Activated T-cell treated with anti-CD3 and anti-CD28 coated beads, Interleukin-2, amount 50 U/mL, for 4 hours (primary cell): ENCODE data around the gene NBEAL1. TPM values are rescaled to one million over a fixed set of nuclear protein-coding genes. Genes with fewer than 3 reads are reported as not detected.
"Not testable (repeated sequence)": the region's sequence is repeated elsewhere in the genome, so short reads cannot be mapped to it uniquely, and the experiment has no call there.

Experiments used
- ATAC-seq, 2 donors: fragments of 200-7000 bp; cut with Tn5 transposase; one replicate each; pipeline ENCODE4 v1.10.0; 2021
- DNase-seq: peaks from one replicate; pipeline ENCODE4 v3.0.0-alpha.2; 2020
- H3K27me3 Mint-ChIP-seq: one replicate; pipeline ENCODE4 v1.8.0; 2021; ENCODE audit warnings: low read depth, mixed read lengths
- H3K36me3 Mint-ChIP-seq: one replicate; pipeline ENCODE4 v1.8.0; 2022; ENCODE audit warnings: mixed read lengths; ENCODE audit not compliant: insufficient read depth
- H3K4me1 Mint-ChIP-seq: one replicate; pipeline ENCODE4 v1.8.0; 2021; ENCODE audit warnings: low read depth, mixed read lengths
- H3K4me3 Mint-ChIP-seq: one replicate; pipeline ENCODE4 v1.8.0; 2021; ENCODE audit warnings: mild to moderate bottlenecking, moderate library complexity, mixed read lengths
- H3K9me3 Mint-ChIP-seq: one replicate; pipeline ENCODE4 v1.8.0; 2021; ENCODE audit warnings: mixed read lengths
- total RNA-seq, 3 donors: library from RNA; stranded (reverse); gene quantifications; one replicate each; pipeline ENCODE4 v1.2.1, GENCODE V29; 2021

The NBEAL1 gene
- total RNA-seq, 3 donors from 2014 or later = 3.5 to 5.1 (median 5.0) TPM

- no peaks in the 10 kb centered on the region for H3K4me1 Mint-ChIP-seq
- H3K27me3 Mint-ChIP-seq = no peaks in the 10 kb centered on the region
- ATAC-seq = no peak
Observed at GRCh38 chr2:203185864-203186263, 171.2 kb downstream of the NBEAL1 start.

DNA sequence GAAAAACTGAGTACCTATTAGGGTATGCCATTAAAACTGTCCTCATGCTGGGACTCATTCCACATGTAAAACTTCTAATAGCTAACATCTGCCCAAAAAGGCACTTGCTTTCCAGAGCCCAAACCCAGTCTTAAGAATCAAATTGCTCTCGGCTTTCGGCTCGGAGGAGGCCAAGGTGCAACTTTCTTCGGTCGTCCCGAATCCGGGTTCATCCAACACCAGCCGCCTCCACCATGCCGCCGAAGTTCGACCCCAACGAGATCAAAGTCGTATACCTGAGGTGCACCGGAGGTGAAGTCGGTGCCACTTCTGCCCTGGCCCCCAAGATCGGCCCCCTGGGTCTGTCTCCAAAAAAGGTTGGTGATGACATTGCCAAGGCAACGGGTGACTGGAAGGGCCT, 175.9 kb downstream of the NBEAL1 start:
- H3K4me3 Mint-ChIP-seq, ATAC-seq, H3K27me3 Mint-ChIP-seq, H3K4me1 Mint-ChIP-seq, DNase-seq, H3K9me3 Mint-ChIP-seq: not testable (repeated sequence)
- peaks cover 15% of the 10 kb centered on the region for H3K36me3 Mint-ChIP-seq

More at GRCh38 chr2:203185864-203186263, 171.2 kb downstream of the NBEAL1 start:
- no peak for DNase-seq
- Mint-ChIP-seq H3K9me3 (no peaks in the 10 kb centered on the region), H3K36me3 (peaks cover 13% of the 10 kb centered on the region), H3K4me3 (no peak overlapping the region)

DNA sequence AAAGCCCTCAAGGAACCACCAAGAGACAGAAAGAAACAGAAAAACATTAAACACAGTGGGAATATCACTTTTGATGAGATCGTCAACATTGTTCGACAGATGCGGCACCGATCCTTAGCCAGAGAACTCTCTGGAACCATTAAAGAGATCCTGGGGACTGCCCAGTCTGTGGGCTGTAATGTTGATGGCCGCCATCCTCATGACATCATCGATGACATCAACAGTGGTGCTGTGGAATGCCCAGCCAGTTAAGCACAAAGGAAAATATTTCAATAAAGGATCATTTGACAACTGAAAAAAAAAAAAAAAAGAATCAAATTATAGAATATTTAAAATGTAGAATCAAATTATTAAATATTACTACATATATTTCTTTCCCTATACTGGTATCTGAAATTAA, 176.4 kb downstream of the NBEAL1 start:
- ATAC-seq, H3K4me3 Mint-ChIP-seq, H3K9me3 Mint-ChIP-seq, H3K27me3 Mint-ChIP-seq, H3K4me1 Mint-ChIP-seq, DNase-seq: not testable (repeated sequence)
- peaks cover 11% of the 10 kb centered on the region for H3K36me3 Mint-ChIP-seq

- no peaks in the 10 kb centered on the region for H3K4me1 Mint-ChIP-seq
- no peak for ATAC-seq
- no peaks in the 10 kb centered on the region for H3K27me3 Mint-ChIP-seq
- H3K9me3 Mint-ChIP-seq = no peaks in the 10 kb centered on the region
- H3K4me3 Mint-ChIP-seq = no peak overlapping the region
- H3K36me3 Mint-ChIP-seq = peaks cover 11% of the 10 kb centered on the region
- no peak for DNase-seq
Observed at GRCh38 chr2:203191961-203192360, 177.3 kb downstream of the NBEAL1 start.

- peaks cover 8% of the 10 kb centered on the region for H3K36me3 Mint-ChIP-seq
- no peaks in the 10 kb centered on the region for H3K4me1 Mint-ChIP-seq
- no peaks in the 10 kb centered on the region for H3K9me3 Mint-ChIP-seq
- H3K27me3 Mint-ChIP-seq = no peaks in the 10 kb centered on the region
- no peak overlapping the region for H3K4me3 Mint-ChIP-seq
- ATAC-seq (no peak), DNase-seq (no peak)
Observed at GRCh38 chr2:203195331-203196036, 180.8 kb downstream of the NBEAL1 start.

DNA sequence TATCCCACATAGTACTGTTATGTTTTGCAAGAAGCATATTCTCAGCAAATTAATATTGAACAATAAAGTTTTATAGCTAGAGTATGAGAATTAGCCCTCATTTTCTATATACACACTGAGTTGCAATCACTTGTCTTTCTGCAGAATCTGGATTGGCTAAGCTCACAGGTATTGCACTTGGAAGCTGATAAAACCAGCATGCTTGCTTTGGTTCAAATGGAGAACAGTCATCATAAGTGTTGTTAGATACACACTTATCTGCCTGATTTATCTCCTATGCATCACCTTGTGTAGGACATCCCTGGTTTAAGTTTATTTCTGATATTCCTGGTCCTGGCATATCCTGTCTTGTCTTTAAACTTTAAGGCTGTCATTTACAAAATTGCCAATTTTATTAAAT, 186.2 kb downstream of the NBEAL1 start:
- ATAC-seq = no peak
- Mint-ChIP-seq H3K27me3 (no peaks in the 10 kb centered on the region), H3K9me3 (no peaks in the 10 kb centered on the region), H3K4me1 (no peaks in the 10 kb centered on the region), H3K36me3 (peaks cover 5% of the 10 kb centered on the region), H3K4me3 (no peak overlapping the region)
- DNase-seq = no peak

GRCh38 chr2:203201426-203201825, 186.8 kb downstream of the NBEAL1 start:
- H3K4me3 Mint-ChIP-seq = no peak overlapping the region
- H3K4me1 Mint-ChIP-seq = no peaks in the 10 kb centered on the region
- peaks cover 6% of the 10 kb centered on the region for H3K36me3 Mint-ChIP-seq
- ATAC-seq (no peak), DNase-seq (no peak)
- no peaks in the 10 kb centered on the region for H3K9me3 Mint-ChIP-seq
- H3K27me3 Mint-ChIP-seq = no peaks in the 10 kb centered on the region

DNA sequence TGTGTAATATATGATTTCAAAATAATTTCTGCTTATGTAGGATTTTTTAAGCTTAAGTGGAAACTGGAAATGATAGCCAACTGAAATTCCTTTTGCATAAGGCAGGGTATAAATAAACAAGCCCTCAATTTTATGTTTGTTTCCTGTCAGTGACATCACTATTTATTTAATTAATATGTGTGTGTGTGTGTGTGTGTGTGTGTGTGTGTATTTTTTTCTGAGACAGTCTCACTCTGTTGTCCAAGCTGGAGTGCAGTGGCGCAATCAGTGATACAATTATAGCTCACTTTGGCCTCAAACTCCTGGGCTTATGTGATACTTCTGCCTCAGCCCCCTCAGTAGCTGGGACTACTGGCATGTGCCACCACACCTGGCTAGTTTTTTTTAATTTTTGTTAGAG, 194.9 kb downstream of the NBEAL1 start:
- Mint-ChIP-seq H3K4me1 (peaks cover 14% of the 10 kb centered on the region), H3K27me3 (no peaks in the 10 kb centered on the region), H3K9me3 (no peaks in the 10 kb centered on the region), H3K36me3 (peaks cover 13% of the 10 kb centered on the region), H3K4me3 (no peak overlapping the region)
- ATAC-seq (no peak), DNase-seq (no peak)

GRCh38 chr2:203225423-203226039, 210.9 kb downstream of the NBEAL1 start:
- ATAC-seq = peak; percentile 72 to 77
- H3K27me3 Mint-ChIP-seq = no peaks in the 10 kb centered on the region
- no peaks in the 10 kb centered on the region for H3K4me1 Mint-ChIP-seq
- no peak overlapping the region for H3K4me3 Mint-ChIP-seq
- peak; percentile 23 for DNase-seq
- H3K36me3 Mint-ChIP-seq = no peaks in the 10 kb centered on the region
- H3K9me3 Mint-ChIP-seq = no peaks in the 10 kb centered on the region

DNA sequence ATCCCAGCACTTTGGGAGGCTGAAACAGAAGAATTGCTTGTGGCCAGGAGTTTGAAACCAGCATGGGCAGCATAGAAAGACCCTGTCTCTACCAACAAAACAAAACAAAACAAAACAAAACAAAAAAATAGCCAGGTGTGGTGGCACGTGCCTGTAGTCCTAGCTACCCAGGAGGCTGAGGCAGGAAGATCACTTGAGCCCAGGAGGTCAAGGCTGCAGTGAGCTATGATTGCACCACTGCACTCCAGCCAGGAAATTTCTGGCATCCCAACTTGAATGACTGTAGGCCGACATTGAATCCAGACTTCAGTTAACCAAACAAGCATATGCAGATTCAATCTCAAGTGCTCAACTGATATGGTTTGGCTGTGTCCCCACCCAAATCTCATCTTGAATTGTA, 215.0 kb downstream of the NBEAL1 start:
- not testable (repeated sequence) for H3K36me3 Mint-ChIP-seq, H3K27me3 Mint-ChIP-seq, H3K4me3 Mint-ChIP-seq, ATAC-seq, DNase-seq, H3K4me1 Mint-ChIP-seq, H3K9me3 Mint-ChIP-seq

DNA sequence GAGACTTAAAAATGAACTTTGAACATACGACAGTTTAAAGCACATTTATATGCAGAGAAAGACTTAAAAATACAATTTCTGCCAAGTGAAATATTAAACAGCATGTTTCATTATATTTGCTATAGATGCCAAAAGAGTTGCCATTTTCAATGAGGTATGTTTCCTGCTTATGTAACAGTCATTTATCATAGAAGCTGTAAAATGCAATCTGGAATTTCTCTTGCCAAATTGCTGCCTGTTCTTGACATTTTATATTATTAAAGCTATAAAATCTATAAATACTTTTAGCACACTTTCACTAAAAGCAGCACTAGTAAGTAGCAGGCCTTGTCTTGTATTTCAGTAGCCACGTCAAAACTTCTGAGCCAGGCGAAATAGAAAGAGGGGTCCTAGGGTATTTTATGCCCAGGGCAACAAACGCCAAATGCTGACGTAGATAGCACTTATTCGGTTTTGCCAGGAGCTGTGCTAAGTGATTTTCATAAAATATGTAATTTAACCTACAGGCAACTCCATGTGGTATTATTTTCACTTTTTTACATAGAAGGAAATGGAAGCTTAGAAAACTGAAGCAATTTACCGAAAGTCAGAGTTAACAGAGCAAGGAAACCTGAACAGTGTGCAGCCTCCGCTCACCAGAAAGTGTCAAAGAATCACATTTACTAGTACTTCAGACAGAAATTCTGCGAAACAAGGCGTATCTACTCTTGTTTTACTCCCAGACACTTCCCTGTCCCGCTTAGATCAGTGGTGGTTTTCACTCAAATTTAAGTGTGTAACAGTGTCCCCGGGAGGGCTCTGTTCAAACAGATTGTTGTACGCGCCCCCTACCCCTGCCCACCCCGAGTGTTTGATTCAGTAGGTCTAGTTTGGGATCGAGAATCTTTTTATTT, 222.9 kb downstream of the NBEAL1 start:
- DNase-seq (no peak), ATAC-seq (no peak)
- H3K4me3 Mint-ChIP-seq = peak overlapping the region; percentile 99
- H3K4me1 Mint-ChIP-seq = peaks cover 25% of the 10 kb centered on the region
- H3K27me3 Mint-ChIP-seq = no peaks in the 10 kb centered on the region
- H3K36me3 Mint-ChIP-seq = peaks cover 15% of the 10 kb centered on the region
- no peaks in the 10 kb centered on the region for H3K9me3 Mint-ChIP-seq

GRCh38 chr2:203238292-203238703, 223.6 kb downstream of the NBEAL1 start:
- H3K4me1 Mint-ChIP-seq = peaks cover 30% of the 10 kb centered on the region
- H3K36me3 Mint-ChIP-seq = peaks cover 18% of the 10 kb centered on the region
- DNase-seq (no peak), ATAC-seq (peak in 1 of 2 donors; percentile 0)
- no peaks in the 10 kb centered on the region for H3K27me3 Mint-ChIP-seq
- peak overlapping the region; percentile 99 for H3K4me3 Mint-ChIP-seq
- no peaks in the 10 kb centered on the region for H3K9me3 Mint-ChIP-seq

- Mint-ChIP-seq H3K36me3 (peaks cover 20% of the 10 kb centered on the region), H3K9me3 (no peaks in the 10 kb centered on the region), H3K4me1 (peaks cover 30% of the 10 kb centered on the region), H3K4me3 (peak within 1 kb of the TSS; percentile 99), H3K27me3 (no peaks in the 10 kb centered on the region)
- peak; percentile 89 to 92 for ATAC-seq
- DNase-seq = peak; percentile 96
Observed at GRCh38 chr2:203238704-203239526, 224.2 kb downstream of the NBEAL1 start, which contains the start of gene CYP20A1. TSS of gene CYP20A1 (plus strand) at chr2:203239018. CDS start at chr2:203239063, 45 bp downstream.

GRCh38 chr2:203240491-203240890, 225.8 kb downstream of the NBEAL1 start:
- Mint-ChIP-seq H3K27me3 (no peaks in the 10 kb centered on the region), H3K36me3 (peaks cover 26% of the 10 kb centered on the region), H3K4me3 (peak overlapping the region; percentile 99), H3K9me3 (no peaks in the 10 kb centered on the region), H3K4me1 (peaks cover 34% of the 10 kb centered on the region)
- no peak for DNase-seq
- ATAC-seq = no peak
